Sciatic nerve (tissue), 2 donors: ENCODE data around the gene DNLZ. TPM values are rescaled to one million over a fixed set of nuclear protein-coding genes. Genes with fewer than 3 reads are reported as not detected.

Source experiments
- ATAC-seq: fragments of 200-7000 bp; cut with Tn5 transposase; one replicate; pipeline ENCODE4 v1.9.1; 2020; ENCODE audit warnings: mild to moderate bottlenecking, moderate library complexity
- DNase-seq: peaks from one replicate; pipeline ENCODE4 v3.0.0-alpha.2; 2020; ENCODE audit warnings: low spot score
- intact Hi-C: fragments of 100-400 bp; cut with DNase I; formaldehyde crosslinking; loops from one replicate; pipeline ENCODE4 v1.14.2; 2022
- total RNA-seq: library from RNA; stranded (reverse); fragmentation: NEBNext Ultra II Directional; extraction: Animal tissue kit (Norgen Biotek cat#: 25700); gene quantifications from one replicate; pipeline ENCODE4 v1.2.1, GENCODE V29; 2021
- donor health status: DM: no; HTN: no; CAD: no.
- donor health status: DM: no; HTN: no; CAD: no.

Gene DNLZ
- total RNA-seq, 1 donor from 2014 or later, result 24.6 TPM

DNA sequence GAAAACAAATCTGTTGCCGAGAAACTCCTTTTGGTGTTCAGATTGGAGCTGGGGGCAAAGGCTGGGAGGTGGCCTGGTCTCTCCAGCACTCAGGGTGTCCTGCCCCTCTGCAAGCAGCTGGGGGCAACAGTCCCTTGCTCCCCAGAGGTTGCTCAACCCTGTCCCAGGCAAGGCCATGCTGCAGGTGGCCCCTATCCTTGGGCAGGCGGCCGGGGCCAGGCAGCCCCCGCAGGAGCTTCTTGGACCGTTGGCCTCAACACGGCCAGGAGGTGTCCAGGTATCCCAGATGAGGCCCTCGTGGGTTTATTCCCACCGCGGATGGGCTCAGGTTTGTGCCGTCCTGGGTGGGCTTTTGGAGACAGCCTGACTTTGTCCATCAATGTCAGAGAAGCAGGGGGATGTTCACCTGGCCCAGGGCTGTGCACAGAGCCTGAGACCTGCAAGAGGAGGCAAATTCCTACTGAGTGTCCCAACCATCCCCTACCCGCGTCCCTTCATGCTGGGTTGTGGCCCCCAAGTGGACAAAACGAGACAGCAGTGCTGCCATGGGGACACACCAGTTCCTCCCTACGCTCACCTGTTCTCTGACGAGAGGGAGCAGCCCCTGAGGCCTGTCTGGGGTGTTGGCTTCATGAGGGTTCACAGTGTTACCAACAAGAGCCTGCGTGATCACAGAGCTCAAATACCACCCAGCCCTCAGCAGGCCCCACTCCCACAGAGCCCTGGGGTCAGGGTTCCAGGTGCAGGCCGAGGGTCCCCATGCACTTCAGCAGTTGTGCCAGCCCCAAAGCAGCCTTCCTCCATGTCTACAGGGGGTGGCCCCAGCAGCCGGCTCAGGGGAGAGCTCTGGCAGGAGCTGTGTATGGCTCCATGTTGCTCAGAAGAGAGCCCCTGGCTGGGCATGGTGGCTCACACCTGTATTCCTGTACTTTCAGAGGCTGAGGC is 50.2 kb downstream of the DNLZ start:
- no peak for ATAC-seq
- DNase-seq, result no peak
- intact Hi-C loops, result loop anchor here (2.0 kb wide), 1 partner anchor 53 kb away; no protein-coding TSS in a partner anchor

DNA sequence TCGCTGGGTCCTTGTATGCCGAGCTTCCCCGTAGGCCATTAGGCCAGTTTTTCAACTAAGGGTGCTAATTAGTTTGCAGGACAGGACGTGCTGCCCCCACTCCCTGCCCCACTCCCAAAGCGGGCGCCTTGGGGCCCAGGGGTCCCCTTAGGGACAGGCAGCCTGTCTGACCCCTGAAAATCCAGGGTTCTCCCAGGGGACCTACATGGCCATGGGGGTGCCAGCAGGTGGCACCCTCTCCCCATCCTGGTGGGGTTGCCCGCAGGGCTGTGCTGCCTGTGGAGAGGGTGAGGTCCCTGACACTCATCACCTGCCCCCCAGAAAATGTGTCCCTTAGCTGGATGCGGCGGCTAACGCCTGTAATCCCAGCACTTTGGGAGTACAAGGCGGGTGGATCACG is 51.1 kb downstream of the DNLZ start:
- ATAC-seq (peak; percentile 85), DNase-seq (no peak)
- intact Hi-C loops, result no loop called here

DNA sequence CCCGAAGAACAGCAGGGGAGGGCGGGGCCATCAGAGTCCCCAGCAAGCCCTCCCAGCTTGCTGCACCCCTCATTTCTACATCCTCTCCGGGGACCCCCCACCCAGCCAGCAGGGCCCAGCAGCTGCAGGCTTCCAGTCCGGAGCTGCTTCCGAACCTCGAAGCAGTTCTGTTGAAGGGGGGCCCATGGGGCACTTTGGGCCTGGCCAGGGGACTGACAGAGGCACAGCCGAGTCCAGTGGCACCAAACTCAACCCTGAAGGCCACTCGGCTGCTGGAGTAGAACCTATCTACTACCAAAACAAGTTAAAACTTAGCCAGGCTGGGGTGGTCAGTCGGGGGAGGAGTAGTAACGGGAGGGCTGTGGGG is 51.6 kb downstream of the DNLZ start:
- ATAC-seq (no peak), DNase-seq (no peak)
- intact Hi-C loops, result no loop called here

DNA sequence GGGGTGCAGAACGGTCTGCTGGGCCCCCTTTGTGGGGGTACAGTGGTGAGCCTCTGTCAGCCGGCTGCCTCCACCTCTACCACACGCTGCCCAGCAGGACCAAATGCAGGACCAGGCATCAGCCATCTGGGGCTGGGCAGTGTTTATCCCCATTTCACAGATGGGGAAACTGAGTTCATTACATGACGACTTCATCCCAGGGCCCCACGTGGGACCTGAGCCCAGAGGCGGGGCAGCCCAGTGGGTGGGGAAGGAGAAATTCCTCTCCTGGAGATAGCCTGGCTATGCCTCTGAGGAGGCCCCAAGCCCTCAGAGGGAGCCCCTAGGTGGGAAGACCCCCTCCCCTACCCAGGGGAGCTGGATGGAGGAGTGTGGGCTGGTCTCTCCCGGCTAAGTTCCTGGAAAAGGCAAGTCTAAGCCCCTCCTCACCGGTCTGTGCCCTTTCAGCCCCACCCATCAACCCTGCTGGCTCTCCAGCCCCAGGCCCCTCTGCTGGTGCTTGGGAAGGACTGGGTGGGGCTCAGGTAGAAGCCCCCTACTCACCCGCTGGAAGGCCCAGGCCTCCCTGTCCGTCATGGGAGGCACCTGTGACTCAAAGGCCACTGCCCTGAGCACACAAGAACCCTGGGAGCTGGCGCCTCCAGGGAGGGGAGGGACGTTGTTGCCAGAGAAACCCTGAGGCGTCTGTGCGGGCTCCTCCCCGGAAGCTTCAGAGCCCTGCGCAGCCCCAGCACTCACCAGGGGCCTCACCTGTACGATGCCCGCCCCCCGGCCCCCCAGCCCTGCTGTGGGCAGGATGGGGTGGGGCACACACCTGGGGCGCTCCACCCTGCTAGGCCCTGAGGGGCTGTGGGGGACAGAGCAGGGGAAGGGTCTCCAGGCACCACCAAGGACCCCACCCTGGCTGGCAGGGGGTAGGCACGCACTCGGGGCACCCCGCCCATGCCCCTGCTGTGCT is 52.2 kb downstream of the DNLZ start:
- DNase-seq (no peak), ATAC-seq (no peak)
- intact Hi-C loops, result no loop called here

DNA sequence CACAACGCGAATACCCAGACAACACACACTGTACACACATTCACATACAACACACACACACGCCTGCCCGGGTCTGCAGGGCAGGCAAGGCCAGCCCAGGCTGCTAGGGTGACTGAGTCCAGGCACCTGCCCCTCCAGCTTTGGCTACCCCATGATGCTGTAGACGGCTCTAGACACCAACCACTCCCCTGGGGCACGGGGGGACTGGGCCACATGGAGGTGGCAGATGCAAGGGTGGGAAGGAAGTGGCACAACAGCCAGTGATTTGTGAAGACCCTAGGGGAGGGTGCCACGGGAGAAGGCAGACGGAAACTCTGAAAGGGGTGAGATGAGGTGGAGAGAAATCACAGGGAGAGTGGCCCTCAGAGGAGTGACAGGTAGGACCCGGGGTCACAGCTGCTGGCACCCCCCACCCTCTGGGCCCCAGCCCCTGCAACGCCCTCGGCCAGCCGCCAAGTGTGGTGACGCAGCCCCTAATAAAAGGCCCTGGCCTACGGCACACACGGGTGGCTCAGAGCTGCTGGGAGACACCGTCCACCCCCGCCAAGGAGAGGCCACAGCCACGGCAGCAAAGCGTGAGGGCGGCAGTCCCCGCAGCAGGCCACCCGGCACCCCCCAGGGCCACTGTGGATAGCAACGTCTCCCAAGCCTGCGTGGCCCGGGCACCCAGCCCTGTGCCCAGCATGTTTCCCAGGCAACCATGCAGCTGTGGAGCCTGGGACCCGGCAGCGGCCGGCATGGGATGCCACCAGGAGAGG is 53.1 kb downstream of the DNLZ start:
- ATAC-seq, result no peak
- intact Hi-C loops, result no loop called here
- no peak for DNase-seq

DNA sequence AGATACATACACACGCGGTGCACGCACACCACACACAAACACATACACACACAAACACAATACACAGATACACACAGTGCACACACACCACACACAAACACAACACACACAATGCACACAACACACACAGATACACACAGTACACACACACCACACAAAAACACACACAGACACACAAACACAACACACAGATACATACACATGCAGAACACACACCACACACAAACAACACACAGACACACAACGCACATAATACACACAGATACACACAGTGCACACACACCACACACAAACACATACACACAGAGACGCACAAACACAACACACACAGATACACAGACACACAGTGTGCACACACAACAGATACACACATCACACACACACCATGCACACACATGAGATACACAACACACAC is 53.7 kb downstream of the DNLZ start:
- ATAC-seq, result no peak
- no peak for DNase-seq
- intact Hi-C loops, result no loop called here

Other genes starting within 250 kb of the DNLZ start
- gene TMEM250, start 244.9 kb downstream of the DNLZ start, total RNA-seq, result 23.0 TPM
- gene LHX3, start 158.6 kb downstream of the DNLZ start, total RNA-seq, result not detected
- 7.5 TPM for gene QSOX2, start 117.9 kb downstream of the DNLZ start, total RNA-seq
- gene CCDC187, start 59.6 kb downstream of the DNLZ start, total RNA-seq, result 0.13 TPM
- gene GPSM1, start 36.2 kb downstream of the DNLZ start, total RNA-seq, result 43.7 TPM
- 4.0 TPM for gene CARD9, start 9.9 kb upstream of the DNLZ start, total RNA-seq
- gene SNAPC4, start 36.4 kb upstream of the DNLZ start, total RNA-seq, result 9.9 TPM
- 39.7 TPM for gene ENTR1, start 46.9 kb upstream of the DNLZ start, total RNA-seq
- 38.9 TPM for gene PMPCA, start 46.9 kb upstream of the DNLZ start, total RNA-seq
- gene INPP5E, start 76.1 kb upstream of the DNLZ start, total RNA-seq, result 18.0 TPM
- gene SEC16A, start 119.3 kb upstream of the DNLZ start, total RNA-seq, result 52.2 TPM
- gene NOTCH1, start 182.3 kb upstream of the DNLZ start, total RNA-seq, result 84.2 TPM